Transverse colon (tissue), 4 donors: ENCODE measurements around the gene BCL2L1. TPM values are rescaled to one million over a fixed set of nuclear protein-coding genes. Genes with fewer than 3 reads are reported as not detected.

Experiments used
- DNase-seq: peaks from one replicate; pipeline ENCODE4 v3.0.0-alpha.2; 2019
- H3K27ac ChIP-seq, 4 donors: fragments of 200-600 bp; sonication (generic); 2 replicates each; pipeline ENCODE4 v1.5.1; 2016 to 2018; ENCODE audit warnings: inconsistent platforms in 4 of 4
- H3K27me3 ChIP-seq: fragments of 200-600 bp; sonication (generic); 2 replicates; pipeline ENCODE4 v1.5.1; 2017; ENCODE audit warnings: inconsistent platforms
- H3K36me3 ChIP-seq, 4 donors: fragments of 200-600 bp; sonication (generic); 2 replicates each; pipeline ENCODE4 v1.5.1; 2017 to 2019; ENCODE audit warnings: inconsistent platforms in 4 of 4
- H3K4me1 ChIP-seq, 4 donors: fragments of 200-600 bp; sonication (generic); 2 replicates each; pipeline ENCODE4 v1.5.1; 2017 to 2020; ENCODE audit warnings: inconsistent platforms in 4 of 4
- H3K4me3 ChIP-seq, 4 donors: fragments of 200-600 bp; sonication (generic); 1 replicate in 1 of 4; 2 replicates in 3 of 4; pipeline versions ENCODE4 v1.5.1 to v1.6.1; 2017 to 2019; ENCODE audit warnings: inconsistent platforms in 4 of 4
- H3K9me3 ChIP-seq, 2 donors: fragments of 200-600 bp; sonication (generic); 2 replicates each; pipeline ENCODE4 v1.5.1; 2017 to 2019; ENCODE audit warnings: inconsistent platforms in 2 of 2
- EP300 ChIP-seq: sonication (generic); formaldehyde crosslinking; IDR thresholded peaks from one replicate; pipeline ENCODE4 v1.6.1; 2017; ENCODE audit warnings: antibody characterized with exemption, low read depth
- POLR2A ChIP-seq: fragments of 450-650 bp; IDR thresholded peaks from one replicate; pipeline ENCODE4 v1.6.1; 2016; ENCODE audit warnings: antibody characterized with exemption, mild to moderate bottlenecking, moderate library complexity
- POLR2AphosphoS5 ChIP-seq, 3 donors: sonication (generic); formaldehyde crosslinking; IDR thresholded peaks; one replicate each; pipeline ENCODE4 v1.6.1; 2016; ENCODE audit warnings: antibody characterized with exemption in 3 of 3
- WGBS, 2 donors: methylation state at CpG; one replicate each; pipeline ENCODE4 v1.1.5; 2018; ENCODE audit warnings: low coverage in 1 of 2; 5-methylcytosine and 5-hydroxymethylcytosine counted together
- in situ Hi-C, 4 donors: fragments of 200-750 bp; cut with MboI; loops; one replicate each; pipeline versions ENCODE4 v1.15.0 to v1.15.1; 2017; ENCODE audit warnings: low sequenced_read_pairs in 3 of 4, low pct_ligation_motif_present in 1 of 4, low pct_unique_long_range_greater_than_20kb in 1 of 4
- intact Hi-C: fragments of 100-400 bp; cut with DNase I; formaldehyde crosslinking; loops from one replicate; pipeline ENCODE4 v1.15.1; 2023; ENCODE audit warnings: low total_unique reads
- total RNA-seq, 4 donors: library from RNA; depleted of rRNA; stranded (reverse); fragments of >200 nt; gene quantifications; one replicate each; pipeline ENCODE4 v1.1.0, GENCODE V29; 2016
- TF ChIP-seq, protein P1 (sequence below), 5 experiments: fragments of 200-600 bp in 3 of 5; fragments of 450-650 bp in 2 of 5; sonication (generic) in 3 of 5; IDR thresholded peaks; 1 replicate in 2 of 5; 2 replicates in 3 of 5; pipeline ENCODE4 v1.5.1; 2016 to 2017; ENCODE audit warnings: antibody characterized with exemption in 5 of 5, inconsistent platforms in 3 of 5, mild to moderate bottlenecking in 2 of 5, moderate library complexity in 1 of 5

BCL2L1 gene
- total RNA-seq, 4 donors from 2014 or later = 98.6 to 151 (median 107) TPM

DNA sequence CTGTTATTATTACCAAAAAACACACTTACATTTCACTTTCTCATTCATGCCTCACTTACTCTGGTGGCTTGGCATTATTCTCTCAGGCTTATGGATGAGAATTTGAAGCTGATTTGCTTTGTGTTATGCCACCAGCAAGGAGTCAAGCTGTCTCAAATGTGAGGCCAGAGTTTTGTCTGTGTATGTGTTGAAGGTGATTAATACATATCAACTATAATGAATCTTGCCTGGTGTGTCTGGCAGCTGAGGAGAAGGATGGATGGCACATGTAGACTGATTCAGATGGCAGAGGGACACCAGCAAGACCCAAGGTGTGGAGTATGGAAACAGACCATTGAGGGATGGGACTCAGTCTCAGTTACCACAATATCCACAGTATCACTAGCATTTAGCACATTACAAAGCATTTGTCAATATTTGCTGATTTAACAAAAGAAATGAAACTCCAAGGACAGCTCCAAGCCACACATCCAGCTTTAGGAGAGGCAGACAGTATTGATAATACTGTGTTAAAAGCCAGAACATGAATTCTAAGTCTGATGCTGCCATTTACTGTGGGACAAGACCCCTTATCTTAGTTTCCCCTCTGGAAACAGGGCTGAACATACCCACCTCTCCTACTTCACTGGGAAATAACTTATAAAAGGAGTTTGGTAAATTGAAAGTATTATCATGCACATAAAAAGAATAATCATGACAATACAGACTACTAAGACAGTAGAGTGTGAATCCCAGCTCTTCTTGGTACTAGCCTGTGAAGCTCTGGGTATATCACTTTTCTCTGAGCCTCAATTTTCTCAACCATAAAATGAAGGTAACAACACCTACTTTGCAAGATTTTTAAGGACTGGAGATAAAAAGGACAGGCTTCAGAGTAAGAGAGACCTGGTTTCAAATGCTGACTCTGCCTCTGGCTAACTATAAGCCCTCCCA is 11.2 kb downstream of the BCL2L1 start:
- Histone ChIP-seq H3K4me1 (peaks cover 65 to 76% (median 67%) of the 10 kb centered on the region in 4 donors), H3K27ac (peak overlapping the region; percentile 83 to 98 (median 86)), H3K36me3 (peaks cover 0 to 8% (median 3%) of the 10 kb centered on the region in 4 donors), H3K4me3 (no peak overlapping the region), H3K9me3 (no peaks in the 10 kb centered on the region), H3K27me3 (no peaks in the 10 kb centered on the region)
- DNase-seq = no peak
- in situ Hi-C loops = no loop called here
- TF ChIP-seq POLR2A (no peak), POLR2AphosphoS5 (IDR thresholded peaks at IDR 0.05) (no peak), EP300 (no peak)
- intact Hi-C loops = no loop called here

DNA sequence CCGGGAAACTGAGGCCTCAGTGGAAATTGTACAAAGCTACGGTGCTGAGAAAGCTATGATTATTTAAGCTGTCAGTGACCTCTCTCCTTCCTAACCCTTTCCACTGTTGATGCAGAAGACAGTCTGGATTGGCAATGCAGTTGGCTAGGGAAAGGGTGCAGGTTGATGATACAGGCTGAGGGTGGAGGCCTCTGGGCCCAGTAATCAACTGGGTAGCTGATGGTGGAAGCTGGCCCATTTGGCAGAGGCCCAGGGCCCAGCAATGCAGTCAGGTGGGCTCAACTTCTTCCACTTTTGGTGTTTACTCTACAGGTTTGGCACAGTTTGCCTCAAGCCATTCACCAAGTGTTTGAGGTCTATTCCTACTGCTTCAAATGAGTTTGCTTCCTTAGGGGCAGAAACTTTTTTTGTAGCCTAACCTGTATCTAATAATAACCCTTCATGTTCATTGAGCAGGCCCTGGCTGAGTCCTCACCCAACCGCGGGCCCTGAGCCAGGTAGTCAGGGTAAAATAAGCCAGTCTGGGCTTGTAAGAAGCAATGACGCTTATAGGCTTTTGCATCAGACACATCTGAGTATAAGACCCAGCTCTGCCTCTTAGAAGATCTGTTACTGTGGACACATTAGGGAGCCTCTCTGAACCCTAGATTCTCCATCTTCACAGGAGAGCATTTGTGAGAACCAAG is 12.1 kb downstream of the BCL2L1 start:
- no peak for DNase-seq
- in situ Hi-C loops = no loop called here
- peaks cover 0 to 8% (median 3%) of the 10 kb centered on the region in 4 donors for H3K36me3 ChIP-seq
- H3K27me3 ChIP-seq = no peaks in the 10 kb centered on the region
- H3K27ac ChIP-seq = peak overlapping the region; percentile 83 to 98 (median 86)
- H3K4me3 ChIP-seq = no peak overlapping the region
- 64 to 92% methylated on average over 2 to 5 of the region's 5 CpGs for WGBS, 2 donors
- no peak for TF ChIP-seq EP300
- TF ChIP-seq, protein P1, sequence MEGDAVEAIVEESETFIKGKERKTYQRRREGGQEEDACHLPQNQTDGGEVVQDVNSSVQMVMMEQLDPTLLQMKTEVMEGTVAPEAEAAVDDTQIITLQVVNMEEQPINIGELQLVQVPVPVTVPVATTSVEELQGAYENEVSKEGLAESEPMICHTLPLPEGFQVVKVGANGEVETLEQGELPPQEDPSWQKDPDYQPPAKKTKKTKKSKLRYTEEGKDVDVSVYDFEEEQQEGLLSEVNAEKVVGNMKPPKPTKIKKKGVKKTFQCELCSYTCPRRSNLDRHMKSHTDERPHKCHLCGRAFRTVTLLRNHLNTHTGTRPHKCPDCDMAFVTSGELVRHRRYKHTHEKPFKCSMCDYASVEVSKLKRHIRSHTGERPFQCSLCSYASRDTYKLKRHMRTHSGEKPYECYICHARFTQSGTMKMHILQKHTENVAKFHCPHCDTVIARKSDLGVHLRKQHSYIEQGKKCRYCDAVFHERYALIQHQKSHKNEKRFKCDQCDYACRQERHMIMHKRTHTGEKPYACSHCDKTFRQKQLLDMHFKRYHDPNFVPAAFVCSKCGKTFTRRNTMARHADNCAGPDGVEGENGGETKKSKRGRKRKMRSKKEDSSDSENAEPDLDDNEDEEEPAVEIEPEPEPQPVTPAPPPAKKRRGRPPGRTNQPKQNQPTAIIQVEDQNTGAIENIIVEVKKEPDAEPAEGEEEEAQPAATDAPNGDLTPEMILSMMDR (IDR thresholded peaks at IDR 0.05) = no peak
- no peak for TF ChIP-seq POLR2AphosphoS5 (IDR thresholded peaks at IDR 0.05)
- no peak for TF ChIP-seq POLR2A
- H3K4me1 ChIP-seq = peaks cover 60 to 71% (median 66%) of the 10 kb centered on the region in 4 donors
- intact Hi-C loops = no loop called here
- H3K9me3 ChIP-seq = no peaks in the 10 kb centered on the region

DNA sequence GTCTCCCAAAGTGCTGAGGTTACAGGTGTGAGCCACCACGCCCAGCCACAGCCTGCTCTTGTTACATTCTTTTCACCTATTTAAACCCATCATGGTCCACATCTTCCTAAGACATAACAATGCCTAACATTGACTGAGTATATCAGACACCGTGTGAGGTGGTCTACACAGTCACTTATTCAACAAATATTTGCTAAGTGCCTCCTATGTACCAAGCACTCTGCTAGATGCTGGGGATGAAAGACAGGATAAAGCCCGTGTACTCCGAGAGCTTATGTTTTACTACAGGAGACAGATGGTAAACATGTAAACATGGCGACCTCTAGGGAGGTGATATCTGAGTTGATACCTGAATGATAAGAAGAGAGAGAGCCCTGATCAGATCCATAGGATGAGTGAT is 12.7 kb downstream of the BCL2L1 start:
- WGBS, 2 donors = 74 to 86% methylated on average over 4 to 5 of the region's 5 CpGs
- no peak overlapping the region for H3K4me3 ChIP-seq
- H3K9me3 ChIP-seq = no peaks in the 10 kb centered on the region
- no peak for DNase-seq
- H3K27me3 ChIP-seq = no peaks in the 10 kb centered on the region
- intact Hi-C loops = no loop called here
- in situ Hi-C loops = no loop called here
- H3K36me3 ChIP-seq = peaks cover 0 to 8% (median 3%) of the 10 kb centered on the region in 4 donors
- TF ChIP-seq POLR2A (no peak), POLR2AphosphoS5 (IDR thresholded peaks at IDR 0.05) (no peak), EP300 (no peak)
- TF ChIP-seq, protein P1 (IDR thresholded peaks at IDR 0.05) = no peak
- peaks cover 63 to 75% (median 68%) of the 10 kb centered on the region in 4 donors for H3K4me1 ChIP-seq
- H3K27ac ChIP-seq = peak overlapping the region; percentile 83 to 98 (median 86)

DNA sequence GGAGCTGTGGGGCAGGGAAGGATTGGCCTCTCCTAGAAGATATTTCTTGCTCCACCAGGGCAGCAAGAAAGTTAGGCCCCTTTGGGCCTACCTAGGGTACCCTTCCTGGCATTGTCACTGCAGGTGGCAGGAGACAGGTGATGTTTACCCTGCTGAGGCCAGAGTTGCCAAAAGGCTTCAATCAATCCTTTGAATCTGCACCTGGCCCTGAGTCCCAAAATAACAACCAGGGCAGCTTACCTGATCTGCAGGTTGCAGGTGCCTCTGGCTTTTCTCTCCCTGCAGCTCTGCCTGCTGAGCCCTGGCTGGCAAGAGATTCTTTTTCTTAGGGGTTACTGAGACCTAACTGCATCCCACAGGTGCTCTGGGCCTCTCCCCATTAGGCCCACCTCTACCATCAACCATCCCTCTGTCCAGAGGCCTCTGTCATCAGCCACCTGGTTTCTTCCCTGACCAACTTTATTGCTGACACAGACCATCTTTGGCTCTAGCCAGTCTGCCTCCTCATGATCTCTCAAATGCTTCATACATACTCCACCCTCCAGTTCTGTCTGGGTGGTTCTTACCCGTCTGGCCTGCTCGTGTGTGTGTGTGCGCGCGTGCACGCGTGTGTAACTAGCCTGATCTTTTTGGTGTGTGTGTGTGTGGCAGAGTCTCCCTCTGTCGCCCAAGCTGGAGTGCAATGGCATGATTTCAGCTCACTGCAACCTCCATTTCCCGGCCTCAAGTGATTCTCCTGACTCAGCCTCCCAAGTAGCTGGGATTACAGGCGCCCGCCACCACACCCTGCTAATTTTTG is 13.7 kb downstream of the BCL2L1 start:
- intact Hi-C loops = no loop called here
- H3K4me1 ChIP-seq = peaks cover 62 to 77% (median 70%) of the 10 kb centered on the region in 4 donors

More for the DNA sequence above, 13.7 kb downstream of the BCL2L1 start:
- Histone ChIP-seq H3K27ac (peak overlapping the region; percentile 74 to 85 (median 82)), H3K9me3 (no peaks in the 10 kb centered on the region), H3K36me3 (peaks cover 0 to 8% (median 3%) of the 10 kb centered on the region in 4 donors), H3K27me3 (no peaks in the 10 kb centered on the region), H3K4me3 (no peak overlapping the region)
- no peak for TF ChIP-seq EP300
- TF ChIP-seq POLR2AphosphoS5 (IDR thresholded peaks at IDR 0.05) = no peak
- no peak for TF ChIP-seq POLR2A
- TF ChIP-seq, protein P1 (IDR thresholded peaks at IDR 0.05) = no peak
- no peak for DNase-seq
- WGBS, 2 donors = 77% methylated on average over 11 of the region's 11 CpGs; no CpG with 5 or more reads in 1 of the 2 donors
- in situ Hi-C loops = no loop called here
